ENCODE data around the gene SLC25A12. TPM values are rescaled to one million over a fixed set of nuclear protein-coding genes. Genes with fewer than 3 reads are reported as not detected.

The SLC25A12 gene
- total and polyA plus RNA-seq, 10 of the 15 experiments (the other 5 are each of a cell fraction or from before 2014, with no cell fraction given): 20.9 to 50.0 (median 33.0) TPM

GRCh38 chr2:171822525-171823322, 71.3 kb downstream of the SLC25A12 start:
- ChIA-PET RAD21 (ENCODE audit: unreplicated experiment) (no interaction called here), CTCF (no interaction called here), SMC1A (ENCODE audit: uncharacterized antibody, unreplicated experiment) (no interaction called here), POLR2A (no interaction called here)
- in situ Hi-C loops (cut with MboI) (loop anchor here (25.0 kb wide), 1 partner anchor 290 kb away; the partner anchor contains the start of gene DLX2), intact Hi-C loops (cut with micrococcal nuclease; ENCODE audit: unreplicated experiment) (no loop called here)
- H4K20me1 ChIP-seq (ENCODE audit: control insufficient read depth, insufficient read depth): no peaks in the 10 kb centered on the region
- H3K27ac ChIP-seq (ENCODE audit: control insufficient read depth, insufficient read depth): no peak overlapping the region
- no peak for ATAC-seq
- no peak overlapping the region for H3K4me3 ChIP-seq
- H3K9ac ChIP-seq (ENCODE audit: control insufficient read depth, insufficient read depth, low read length): no peak overlapping the region
- no peaks in the 10 kb centered on the region for H3K79me2 ChIP-seq (ENCODE audit: control insufficient read depth, insufficient read depth, low read length)
- no peaks in the 10 kb centered on the region for H3K9me3 ChIP-seq (replicated peaks; ENCODE audit: control insufficient read depth, insufficient read depth, low read length)
- FAIRE-seq: no peak
- BruUV-seq (replicated peaks): no TSS peak
- 100% methylated on average over 1 of the region's 1 CpG for WGBS (ENCODE audit: insufficient coverage, insufficient replicate concordance, low lambda C conversion rate, missing lambda C conversion rate)
- no peaks in the 10 kb centered on the region for H3K4me1 ChIP-seq (ENCODE audit: control insufficient read depth, insufficient read depth, low read length)
- H3K4me2 ChIP-seq (ENCODE audit: control insufficient read depth, insufficient read depth): no peak overlapping the region
- H3K27me3 ChIP-seq (replicated peaks in 1 of 2; ENCODE audit: control insufficient read depth in 2 of 2, insufficient read depth in 2 of 2, low read length in 1 of 2): no peaks in the 10 kb centered on the region
- no peak for DNase-seq (ENCODE audit: low read depth, low spot score)
- peaks cover 1 to 10% of the 10 kb centered on the region in 2 experiments; a peak in 3 of 4 replicates for H3K36me3 ChIP-seq (ENCODE audit: control insufficient read depth in 2 of 2, insufficient read depth in 2 of 2, low read length in 1 of 2)
- H2AFZ ChIP-seq (ENCODE audit: control insufficient read depth, low read depth, low read length): no peak overlapping the region
- TF ChIP-seq ZNF217 (IDR thresholded peaks at IDR 0.05) (no peak), USF2 (IDR thresholded peaks at IDR 0.05; ENCODE audit: borderline replicate concordance, low read depth, low read length) (no peak), RB1 (IDR thresholded peaks at IDR 0.05; ENCODE audit: borderline replicate concordance) (no peak), ZZZ3 (IDR thresholded peaks at IDR 0.05; ENCODE audit: control insufficient read depth, insufficient read length, low read depth) (no peak), STAT3 (IDR thresholded peaks at IDR 0.05; ENCODE audit: low read depth, low read length) (no peak), YBX1 (IDR thresholded peaks at IDR 0.05) (no peak), RBBP5 (conservative IDR thresholded peaks at IDR 0.05) (no peak), TBL1XR1 (IDR thresholded peaks at IDR 0.05; ENCODE audit: low read depth, low read length) (no peak), CTCF (IDR thresholded peaks at IDR 0.05 in 2 of 3, conservative IDR thresholded peaks at IDR 0.05 in 1 of 3; ENCODE audit: control insufficient read depth in 2 of 3, extremely low read depth in 1 of 3, insufficient read depth in 1 of 3, low read depth in 3 of 3, low read length in 3 of 3) (no peak), E4F1 (IDR thresholded peaks at IDR 0.05; ENCODE audit: borderline replicate concordance, partially characterized antibody) (no peak), MTA3 (IDR thresholded peaks at IDR 0.05; ENCODE audit: borderline replicate concordance, low read length) (no peak), GATAD2B (conservative IDR thresholded peaks at IDR 0.05; ENCODE audit: low read depth) (no peak), MEF2B (IDR thresholded peaks at IDR 0.05; ENCODE audit: partially characterized antibody, poor library complexity, severe bottlenecking) (no peak), E2F8 (IDR thresholded peaks at IDR 0.05; ENCODE audit: low read depth, partially characterized antibody) (no peak), BRCA1 (IDR thresholded peaks at IDR 0.05; ENCODE audit: low read depth, low read length) (no peak)
